GM21619 (cell line): ENCODE data around the gene ACSL3.
"Not testable (repeated sequence)": the region's sequence is repeated elsewhere in the genome, so short reads cannot be mapped to it uniquely, and the experiment has no call there.

Source experiments
- ATAC-seq: cut with Tn5 transposase; IDR thresholded peaks from one replicate; pipeline ENCODE4 v1.9.1; 2021; ENCODE audit not compliant: unreplicated experiment

Gene ACSL3

DNA sequence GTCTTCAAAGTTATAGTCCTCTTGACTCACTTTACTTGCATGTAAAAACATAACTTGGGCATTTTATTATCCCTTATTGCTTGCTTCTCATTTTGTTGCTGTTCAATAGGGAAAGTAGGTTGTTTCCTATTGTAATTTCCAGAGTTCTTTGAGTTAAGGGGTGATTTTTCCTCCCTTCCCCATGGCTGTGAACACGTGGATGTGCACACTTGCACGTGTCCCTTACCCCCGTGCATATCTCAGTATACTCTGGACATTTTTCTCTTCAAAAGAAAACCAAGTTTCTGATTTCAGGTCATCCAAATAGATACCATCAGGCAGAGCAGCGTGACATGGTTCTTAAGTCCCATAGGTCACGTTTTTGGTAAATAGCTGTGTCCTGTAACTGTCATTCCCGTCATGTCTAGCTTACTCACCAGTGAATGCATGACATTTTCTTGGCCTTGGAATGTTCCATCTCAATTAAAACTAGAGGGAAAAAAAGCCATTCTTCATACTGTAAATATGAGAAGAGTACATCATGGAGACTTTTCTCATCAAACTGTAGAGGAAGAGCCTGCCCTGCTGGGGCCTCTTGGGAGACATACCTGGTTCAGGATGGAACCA lies 107.8 kb downstream of the ACSL3 start:
- ATAC-seq = no peak

DNA sequence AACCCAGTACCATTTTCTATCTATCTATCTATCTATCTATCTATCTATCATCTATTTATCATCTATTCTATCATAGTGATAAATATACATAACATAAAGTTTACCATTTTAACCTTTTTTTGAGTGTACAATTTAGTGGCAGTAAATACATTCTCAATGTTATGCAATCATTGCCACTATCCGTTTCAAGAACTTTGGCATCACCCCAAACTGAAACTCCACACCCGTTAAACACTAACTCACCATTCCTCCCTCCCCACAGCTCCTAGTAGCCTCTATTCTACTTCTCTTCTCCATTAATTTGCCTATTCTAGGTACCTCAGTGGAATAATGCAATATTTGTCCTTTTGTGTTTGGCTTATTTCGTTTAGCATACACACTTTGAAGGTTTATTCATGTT lies 108.7 kb downstream of the ACSL3 start:
- ATAC-seq = no peak

DNA sequence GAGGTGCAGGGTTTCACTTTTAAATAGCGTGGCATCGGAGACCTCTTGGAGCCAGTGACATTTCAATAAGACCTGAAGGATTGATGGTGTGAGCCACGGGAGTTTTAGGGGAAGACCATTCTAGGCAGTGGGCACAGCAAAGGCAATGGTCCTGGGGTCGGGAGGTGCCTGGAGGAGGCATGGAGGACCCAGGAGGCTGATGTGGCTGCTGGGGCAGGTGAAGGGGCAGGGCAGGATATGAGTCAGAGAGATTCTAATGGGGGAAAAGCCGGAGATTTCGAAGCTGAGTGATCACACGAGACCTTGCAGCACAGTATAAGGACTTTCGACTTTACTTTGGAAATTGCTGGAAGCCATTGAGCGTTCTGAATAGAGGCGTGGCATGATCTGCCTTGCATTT lies 111.6 kb downstream of the ACSL3 start:
- no peak for ATAC-seq

DNA sequence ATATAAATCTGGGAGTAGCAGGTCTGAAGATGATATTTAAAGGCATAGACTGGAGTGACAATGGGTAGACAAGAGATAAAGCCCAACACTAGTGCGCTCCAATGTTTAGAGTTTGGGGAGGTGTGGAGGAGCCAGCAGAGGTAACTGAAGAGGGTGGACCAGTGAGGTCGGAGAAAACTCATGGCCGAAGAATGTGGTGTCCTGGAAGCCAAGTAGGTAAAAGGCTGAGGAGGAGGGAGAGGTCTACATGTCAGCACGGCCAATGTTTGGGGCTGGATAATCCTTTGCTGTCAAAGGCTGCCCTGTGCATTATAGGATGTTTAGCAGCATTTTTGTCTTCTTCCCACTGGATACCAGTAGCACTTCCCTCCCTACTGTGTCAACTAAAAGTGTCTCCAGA lies 112.4 kb downstream of the ACSL3 start:
- ATAC-seq = no peak

DNA sequence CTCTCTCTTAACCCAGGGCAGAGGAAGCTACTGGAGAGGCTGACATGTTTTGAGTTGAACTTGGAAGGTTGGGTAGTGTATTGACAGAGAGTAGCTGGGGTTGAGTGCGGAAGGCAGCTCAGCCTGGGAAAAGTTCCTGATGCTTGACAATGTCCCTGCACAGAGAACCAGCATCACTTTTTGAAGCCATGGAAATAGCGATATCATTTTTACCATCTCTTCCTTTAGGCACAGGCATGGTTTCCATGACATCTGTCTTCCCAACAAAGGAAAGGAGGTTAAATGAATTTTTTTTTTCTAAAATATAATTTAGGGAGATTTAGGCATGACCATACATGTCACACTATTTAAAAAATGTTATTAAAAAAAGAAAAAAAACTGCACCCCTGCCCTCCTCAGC lies 112.9 kb downstream of the ACSL3 start:
- ATAC-seq = no peak

DNA sequence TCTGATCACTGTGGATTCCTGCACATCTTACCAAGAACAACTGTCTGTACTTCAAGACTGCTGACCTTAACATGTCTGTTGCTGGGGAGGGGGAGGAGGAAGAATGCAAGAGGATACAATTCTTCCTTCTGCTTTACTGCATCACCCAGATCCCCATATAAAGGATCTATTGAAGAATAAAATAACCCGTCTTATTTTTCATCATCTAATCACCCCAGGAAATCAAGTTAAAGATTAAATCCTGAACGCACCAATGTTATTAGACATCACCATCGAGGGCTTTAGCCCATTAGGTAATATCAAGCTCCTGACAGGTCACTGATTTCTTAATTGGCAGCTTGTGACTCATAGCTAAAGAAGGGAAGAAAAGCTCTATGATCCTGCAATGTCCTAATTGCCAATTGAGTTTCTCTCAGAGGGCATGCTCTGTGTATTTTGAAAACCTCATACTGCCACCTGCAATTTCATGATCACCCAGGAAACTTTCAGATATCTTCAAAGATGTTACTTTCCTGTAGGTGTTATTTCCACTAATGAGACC lies 115.8 kb downstream of the ACSL3 start:
- no peak for ATAC-seq

DNA sequence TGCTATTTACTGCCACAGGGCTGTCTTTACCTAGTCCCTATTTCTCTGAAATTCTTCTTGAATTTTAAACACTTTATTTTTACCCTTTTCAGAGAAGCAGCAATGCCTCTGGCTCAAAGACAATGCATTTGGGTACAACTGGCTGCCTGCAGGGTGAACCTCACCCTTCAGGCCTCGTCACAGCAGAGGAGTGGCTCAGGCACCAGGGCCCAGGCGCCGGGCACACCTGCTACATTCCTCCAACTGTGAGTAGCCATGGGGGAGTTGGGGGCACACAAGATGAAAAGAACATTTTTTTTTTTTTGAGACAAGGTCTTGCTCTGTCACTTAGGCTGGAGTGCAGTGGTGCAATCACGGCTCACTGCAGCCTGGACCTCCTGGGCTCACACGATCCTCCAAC lies 116.3 kb downstream of the ACSL3 start:
- ATAC-seq = no peak

DNA sequence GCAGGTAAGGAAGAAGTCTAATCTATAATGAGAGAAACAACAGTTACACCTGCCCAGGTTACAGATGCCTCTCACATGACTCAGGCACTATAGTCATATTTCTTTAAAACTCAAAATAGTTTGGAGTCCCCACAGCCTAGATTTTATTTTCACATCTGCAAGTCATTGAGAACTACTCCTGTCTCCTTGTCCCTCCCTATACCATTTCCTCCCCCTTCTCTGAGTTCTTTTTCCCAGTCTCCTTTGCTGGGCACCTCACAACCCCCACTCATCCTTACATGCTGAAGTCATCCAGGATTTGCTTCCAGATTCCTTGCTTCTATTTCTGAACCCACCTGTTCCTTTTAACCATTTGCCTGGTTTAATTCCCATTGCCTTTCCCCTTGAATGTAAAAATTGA lies 118.0 kb downstream of the ACSL3 start:
- ATAC-seq = no peak

DNA sequence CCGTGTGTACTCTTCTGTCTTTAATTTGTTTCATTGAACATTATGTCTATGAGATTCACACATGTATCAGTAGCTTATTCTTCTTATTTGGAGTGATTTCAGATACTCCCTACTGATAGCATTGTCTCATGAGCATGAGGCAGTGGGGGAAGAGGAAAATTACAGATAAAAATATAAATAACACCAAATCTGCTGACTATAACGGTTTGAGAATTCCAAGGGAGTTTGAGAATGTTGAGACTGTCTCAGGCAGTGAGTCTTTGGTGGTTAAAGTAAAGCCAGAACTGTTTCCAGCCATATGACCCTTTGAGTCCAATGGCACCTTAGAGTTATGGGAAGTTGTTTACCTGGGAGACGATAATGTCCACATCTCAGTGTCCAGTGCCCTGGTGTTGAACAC lies 118.6 kb downstream of the ACSL3 start:
- no peak for ATAC-seq

DNA sequence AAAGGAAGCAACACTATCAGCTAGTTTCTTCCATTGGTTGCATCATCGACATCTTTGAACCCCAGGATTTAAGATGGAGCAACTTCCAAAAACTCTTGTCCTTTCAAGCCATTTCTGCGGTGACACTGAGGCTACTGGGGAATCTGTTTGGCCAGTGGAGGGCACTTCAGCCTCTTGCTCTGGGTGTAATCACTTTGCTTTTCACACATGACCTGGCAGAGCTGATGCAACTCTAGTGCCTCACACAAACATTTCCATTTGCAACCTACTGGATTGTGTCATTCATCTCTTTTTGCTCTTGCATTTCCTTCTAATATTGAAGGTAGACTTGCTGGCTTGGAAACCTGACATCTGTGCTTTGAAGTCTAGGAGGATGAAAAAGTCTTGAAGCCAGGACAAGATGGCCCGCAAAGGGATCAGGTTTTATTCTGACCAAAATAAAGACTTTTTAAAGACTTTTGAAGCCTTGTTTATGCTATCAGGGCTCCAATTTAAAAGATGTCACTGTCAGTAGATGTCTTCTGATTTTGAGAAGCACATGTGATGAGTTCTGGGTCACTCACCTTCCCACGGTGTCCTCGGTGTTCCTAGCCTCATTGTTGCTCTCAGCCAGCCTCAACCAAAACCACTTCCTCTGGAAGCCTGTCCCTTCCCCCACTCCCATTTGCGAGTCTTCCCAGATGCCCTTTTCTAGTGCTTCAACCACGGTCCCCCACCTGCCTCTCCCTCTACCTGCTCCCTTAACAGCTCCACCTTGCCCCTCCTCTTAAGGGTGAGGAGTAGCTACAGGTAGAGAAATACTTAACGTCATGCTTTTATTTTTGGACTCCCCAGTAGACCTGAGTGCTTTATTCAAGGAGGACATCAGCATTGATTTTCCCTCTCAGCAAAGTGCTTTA lies 121.4 kb downstream of the ACSL3 start:
- peak; percentile 74 for ATAC-seq

DNA sequence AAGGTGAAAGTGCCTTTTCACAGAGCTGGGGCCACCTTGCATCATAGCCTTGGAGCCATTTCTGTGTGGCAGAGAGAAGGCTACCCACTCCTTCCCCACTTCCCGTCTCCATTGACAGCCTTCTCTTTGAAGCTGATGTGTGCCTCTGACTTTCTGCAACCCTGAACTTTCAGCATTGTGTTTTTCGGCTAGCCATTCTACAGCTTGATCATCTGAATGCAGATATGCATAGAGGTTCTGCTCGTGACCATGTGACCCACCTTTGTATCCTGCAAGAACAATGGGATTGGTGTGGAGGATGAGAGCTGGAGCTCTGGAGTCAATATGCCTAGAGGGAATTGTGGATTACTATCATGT lies 122.1 kb downstream of the ACSL3 start:
- no peak for ATAC-seq

DNA sequence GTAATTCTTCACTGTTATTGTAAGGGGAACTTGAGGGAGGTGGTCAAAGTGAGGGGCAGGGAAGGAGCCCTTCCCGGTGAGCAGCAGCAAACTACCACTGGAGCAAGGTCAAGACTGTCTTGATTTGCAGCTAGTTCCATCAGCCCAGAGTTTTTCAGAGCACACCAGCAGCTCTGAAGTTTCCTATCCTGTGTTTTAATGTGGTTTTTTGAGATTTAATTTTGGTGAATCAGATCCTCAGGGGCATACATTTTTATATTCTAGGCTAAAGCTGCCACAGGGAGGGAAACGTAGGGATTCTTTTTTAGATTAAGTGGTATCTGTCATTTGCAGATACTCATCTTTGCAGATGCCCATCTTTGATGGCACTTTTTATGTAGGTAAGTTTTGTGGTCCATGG lies 124.1 kb downstream of the ACSL3 start:
- ATAC-seq = no peak

DNA sequence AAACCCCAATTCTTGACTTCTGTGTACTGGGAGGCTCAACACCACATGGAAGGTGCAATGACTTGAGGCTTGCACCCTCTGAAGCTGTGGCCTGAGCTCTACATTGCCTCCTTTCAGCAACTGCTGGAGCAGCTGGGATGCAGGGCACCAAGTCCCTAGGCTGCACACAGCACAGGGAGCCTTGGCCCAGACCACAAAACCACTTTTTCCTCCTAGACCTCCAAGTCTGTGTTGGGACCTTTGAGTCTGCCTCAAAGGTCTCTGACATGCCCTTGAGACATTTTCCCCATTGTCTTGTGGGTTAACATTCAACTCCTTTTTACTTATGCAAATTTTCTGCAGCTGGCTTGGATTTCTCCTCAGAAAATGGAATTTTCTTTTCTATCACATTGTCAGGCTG lies 128.6 kb downstream of the ACSL3 start:
- ATAC-seq = no peak

DNA sequence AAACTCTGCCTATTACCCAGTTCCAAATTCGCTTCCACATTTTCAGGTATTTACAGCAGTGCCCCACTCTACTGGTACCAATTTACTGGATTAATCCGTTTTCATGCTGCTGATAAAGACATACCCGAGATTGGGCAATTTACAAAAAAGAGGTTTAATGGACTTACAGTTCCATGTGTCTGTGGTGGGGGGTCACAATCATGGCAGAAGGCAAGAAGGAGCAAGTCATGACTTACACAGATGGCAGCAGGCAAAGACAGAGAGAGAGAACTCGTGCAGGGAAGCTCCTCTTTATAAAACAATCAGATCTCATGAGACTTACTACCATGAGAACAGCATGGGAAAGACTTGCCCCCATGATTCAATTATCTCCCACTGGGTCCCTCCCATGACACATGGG lies 129.4 kb downstream of the ACSL3 start:
- not testable (repeated sequence) for ATAC-seq

DNA sequence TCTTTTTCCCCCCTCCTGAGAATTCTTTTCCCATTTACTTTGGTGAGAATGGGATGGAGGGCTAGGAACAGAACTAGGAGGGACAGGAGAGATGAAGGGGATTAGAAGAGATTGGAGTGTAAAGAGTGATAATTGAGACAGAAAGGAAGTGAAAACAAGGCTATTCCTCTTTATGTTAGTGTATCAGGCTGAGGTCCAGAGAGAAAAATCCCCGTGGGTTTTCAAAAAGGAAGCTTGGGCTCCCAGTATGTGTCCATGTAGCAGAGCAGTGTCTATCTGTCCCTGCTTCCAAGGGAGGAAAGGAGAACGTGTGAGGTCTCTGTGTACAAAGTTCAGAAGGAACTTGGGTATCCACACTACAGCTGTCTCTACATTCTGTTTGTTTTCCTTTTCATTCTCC lies 131.3 kb downstream of the ACSL3 start:
- no peak for ATAC-seq
